ENCODE data around the gene C1orf174.
A peak's percentile ranks its signal among the peaks of the same experiment; 100 is the strongest.

- no peak for TF ChIP-seq CTCF (IDR thresholded peaks at IDR 0.05; ENCODE audit: insufficient read depth, low read length)
- TF ChIP-seq REST (IDR thresholded peaks at IDR 0.05; ENCODE audit: insufficient replicate concordance, low read depth): no peak
- TF ChIP-seq POLR2AphosphoS5 (IDR thresholded peaks at IDR 0.05; ENCODE audit: low read depth): 0 out of 2 replicates have a peak, but pooled peaks have one; percentile 31
- no peak for TF ChIP-seq GABPA (IDR thresholded peaks at IDR 0.05; ENCODE audit: low read depth)
- TF ChIP-seq SPI1 (IDR thresholded peaks at IDR 0.05; ENCODE audit: borderline replicate concordance, low read depth): peak; percentile 11; the same call in 1 of the 2 replicates
Observed at GRCh38 chr1:3886691-3887090, 13.4 kb downstream of the C1orf174 start.
